Fibroblast of skin of right biceps (primary cell): ENCODE data around the gene LURAP1L.
A peak's percentile ranks its signal among the peaks of the same experiment; 100 is the strongest.

ENCODE experiments used
- DNase-seq: peaks from one replicate; pipeline ENCODE4 v3.0.0-alpha.2; 2013

LURAP1L gene, protein sequence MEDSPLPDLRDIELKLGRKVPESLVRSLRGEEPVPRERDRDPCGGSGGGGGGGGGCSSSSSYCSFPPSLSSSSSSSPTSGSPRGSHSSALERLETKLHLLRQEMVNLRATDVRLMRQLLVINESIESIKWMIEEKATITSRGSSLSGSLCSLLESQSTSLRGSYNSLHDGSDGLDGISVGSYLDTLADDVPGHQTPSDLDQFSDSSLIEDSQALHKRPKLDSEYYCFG

DNA sequence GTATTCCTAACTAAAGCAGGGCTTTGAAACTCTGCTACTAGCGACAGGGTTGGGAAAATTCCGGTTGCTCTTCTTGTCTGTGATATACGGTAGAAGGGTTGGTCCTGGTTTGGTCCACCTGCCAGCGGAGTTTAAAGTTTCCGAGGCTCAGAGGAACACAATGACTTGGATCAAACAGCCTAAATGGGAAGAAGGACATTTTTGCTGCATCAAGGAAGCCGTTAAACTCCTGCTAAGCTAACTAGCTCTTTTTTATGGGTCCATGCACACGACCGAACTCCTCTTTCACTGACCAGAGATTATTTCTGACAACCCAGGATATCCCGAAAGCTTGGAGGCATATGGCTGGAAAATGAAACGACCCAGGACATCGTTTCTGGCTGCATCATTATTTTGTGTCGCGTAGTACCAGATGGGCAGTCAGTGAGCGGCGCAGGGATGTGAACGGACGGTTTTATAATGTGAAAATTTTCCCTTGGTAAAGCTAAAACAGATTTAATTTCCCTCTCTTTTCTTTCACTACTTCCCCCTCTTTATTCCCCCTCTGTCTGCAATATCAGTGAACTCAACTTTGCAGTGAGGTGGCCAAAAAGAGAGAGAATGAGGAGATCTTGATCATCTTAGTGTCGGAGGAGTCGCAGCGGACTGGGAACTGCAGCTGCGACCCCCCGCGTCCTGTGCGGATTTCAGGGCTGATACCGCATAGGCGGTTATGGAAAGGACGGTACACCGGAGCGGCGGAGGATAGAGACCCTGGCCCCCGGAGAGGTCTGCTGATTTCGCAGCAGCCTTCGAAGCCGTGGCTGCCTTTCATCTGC is at the start of gene LURAP1L:
Gene LURAP1L (plus strand): TSS at position 160 of the 818 bp plus-strand sequence. CDS start 696 bp downstream, outside the sequence.
- peak; percentile 69 for DNase-seq

DNA sequence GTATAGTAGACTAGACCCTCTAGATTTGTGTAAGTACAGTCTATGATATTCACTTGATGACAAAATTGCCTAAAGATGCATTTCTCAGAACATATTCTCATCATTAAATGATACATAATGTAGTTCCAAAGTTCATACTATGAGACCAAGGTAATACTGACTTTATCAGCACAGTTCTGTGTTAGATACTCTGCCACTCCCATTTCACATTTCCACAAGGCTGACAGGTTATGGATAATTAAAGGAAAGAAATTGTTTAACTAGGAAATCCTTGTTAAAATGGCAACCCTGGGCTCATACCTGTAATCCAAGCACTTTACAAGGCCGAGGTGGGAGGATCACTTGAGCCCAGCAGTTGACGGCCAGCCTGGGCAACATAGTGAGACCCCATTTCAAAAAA is 48.0 kb upstream of the LURAP1L start:
- DNase-seq: no peak

DNA sequence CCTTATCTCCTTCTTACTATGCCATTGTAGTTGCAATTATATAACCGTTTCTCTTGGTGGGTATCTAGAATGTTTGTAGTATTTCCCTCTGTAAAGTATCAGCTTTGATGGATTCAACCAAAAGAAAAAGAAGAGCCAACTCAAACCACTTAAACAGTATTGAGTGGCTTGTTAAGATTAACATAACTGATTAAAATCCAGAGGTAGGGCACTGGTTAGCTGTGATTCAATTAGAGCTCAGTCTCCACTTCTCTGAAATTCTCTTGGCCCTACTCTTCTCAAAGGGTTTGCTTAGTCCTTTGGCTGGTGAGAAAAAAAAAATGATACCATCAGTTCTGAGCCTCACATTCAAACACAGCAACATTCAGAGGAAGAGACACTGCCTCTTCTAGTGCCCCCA is 44.6 kb upstream of the LURAP1L start:
- DNase-seq: no peak

DNA sequence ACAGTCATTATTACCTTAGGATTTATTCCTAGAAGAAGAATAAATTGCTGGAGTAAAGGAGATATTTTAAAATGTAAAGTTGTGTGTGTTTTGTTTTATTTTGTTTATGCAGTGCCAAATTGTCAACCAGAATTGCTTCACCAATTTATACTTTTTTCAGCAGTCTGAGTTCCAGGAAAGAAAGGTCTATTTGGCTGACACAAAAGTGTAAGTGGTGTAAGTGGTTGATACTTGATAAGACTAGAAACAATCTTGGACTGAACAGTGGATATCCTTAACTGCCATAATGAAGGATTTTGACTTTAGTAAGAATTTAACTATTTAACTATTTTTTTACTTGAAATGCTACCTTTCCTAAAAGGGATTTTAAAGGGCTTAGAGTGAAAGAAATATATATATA is 43.9 kb upstream of the LURAP1L start:
- no peak for DNase-seq

DNA sequence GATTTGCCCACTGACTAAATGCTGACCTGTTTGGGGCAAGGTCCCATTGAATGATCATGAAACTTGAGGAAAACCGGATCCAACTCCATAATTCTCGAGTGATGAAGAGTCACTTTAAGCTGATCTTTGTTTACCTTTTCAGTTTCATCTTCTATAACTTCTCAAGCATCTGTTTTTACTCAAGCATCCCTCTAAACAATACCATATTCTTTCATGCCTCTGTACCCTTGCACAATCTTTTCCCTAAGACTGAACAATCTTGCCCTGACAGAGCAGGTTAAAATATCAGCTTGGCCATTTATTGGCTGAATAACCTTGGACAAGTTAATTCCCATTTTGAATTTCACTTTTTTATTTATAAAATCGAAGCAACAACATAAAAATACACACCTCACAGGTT is 41.8 kb upstream of the LURAP1L start:
- no peak for DNase-seq

DNA sequence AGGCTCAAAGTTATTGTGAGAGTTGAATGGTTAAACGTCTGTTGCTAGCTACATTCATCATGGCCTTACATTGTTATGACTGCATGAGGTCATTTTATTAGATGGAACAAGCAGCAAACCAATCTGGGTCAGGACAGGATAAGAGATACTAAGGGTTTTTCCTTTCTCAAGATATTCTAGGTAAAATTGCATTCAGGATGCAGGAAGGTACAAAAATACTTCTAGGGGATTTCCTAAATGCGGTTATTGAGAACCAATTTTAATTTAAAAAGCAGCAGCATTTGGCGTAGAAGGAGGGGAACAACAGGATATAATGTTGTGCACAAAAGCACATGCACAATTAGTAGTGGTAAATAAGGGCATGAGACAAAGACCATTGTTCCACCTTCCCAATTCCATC is 39.2 kb upstream of the LURAP1L start:
- no peak for DNase-seq

DNA sequence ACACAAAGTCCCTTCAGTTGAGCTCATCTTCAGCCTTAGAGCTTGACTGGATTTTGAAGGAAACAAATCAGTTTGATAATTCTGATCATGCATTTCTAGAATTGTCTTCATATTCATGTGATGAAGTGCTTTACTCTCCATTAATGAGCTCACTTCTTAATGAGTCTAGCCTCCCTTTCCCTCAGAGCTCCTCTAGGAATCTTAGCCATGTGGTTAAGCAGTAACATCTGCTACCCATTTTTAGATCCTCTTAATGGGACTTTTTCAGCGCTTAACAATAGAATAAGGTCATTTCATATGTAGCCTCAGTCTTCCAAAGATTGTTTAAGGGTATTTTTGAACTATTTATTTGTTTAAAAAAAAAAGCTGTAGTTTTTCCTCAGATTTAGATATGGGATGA is 36.9 kb upstream of the LURAP1L start:
- DNase-seq: peak; percentile 37

DNA sequence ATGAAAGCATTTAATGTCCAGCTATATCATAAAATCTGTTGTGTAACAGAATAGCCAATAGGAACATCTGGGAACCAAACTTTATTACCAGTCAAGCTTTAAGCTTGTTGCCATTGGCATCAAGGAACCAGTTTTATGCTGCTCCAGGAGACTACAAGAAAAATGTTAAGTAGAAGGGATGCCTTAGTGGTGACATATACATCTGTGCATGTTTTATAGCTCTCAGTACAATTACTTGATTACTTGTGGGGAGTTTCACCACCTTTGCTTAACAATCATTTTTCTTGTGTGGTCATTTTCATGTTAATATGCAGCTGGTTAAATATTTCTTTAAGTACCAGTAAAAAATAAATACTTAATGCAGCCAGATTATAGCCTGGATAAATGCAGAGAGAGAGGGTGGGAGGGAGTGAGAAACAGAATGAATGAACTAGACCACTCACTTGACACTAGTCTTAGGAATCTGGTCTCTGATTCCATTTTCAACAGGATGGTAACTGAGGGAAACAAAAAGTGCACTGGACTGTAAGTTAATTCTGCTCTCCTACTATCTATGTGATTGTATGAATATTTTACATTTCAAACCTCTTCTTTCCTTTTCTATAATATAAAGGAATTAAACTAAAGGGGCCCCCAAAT is 35.7 kb upstream of the LURAP1L start:
- DNase-seq: peak; percentile 57

DNA sequence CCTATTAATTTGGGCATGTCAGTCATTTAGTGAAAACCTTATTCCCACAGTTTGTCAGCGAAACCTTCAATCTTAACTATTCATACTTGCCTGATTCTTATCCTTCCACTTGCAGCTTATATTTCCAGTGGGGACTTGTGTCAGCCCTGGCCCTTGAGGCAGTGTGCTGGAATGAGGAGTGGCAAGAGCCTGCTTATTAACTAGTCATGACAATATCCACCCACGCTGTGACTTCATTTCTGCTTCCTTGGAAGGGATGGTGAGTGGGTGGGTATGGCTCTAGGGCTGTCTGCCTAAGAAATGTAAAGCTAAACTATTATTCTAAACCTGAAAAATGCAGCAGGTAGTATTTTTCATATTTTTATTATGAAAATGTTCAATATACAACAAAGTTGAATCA is 34.0 kb upstream of the LURAP1L start:
- DNase-seq: no peak

DNA sequence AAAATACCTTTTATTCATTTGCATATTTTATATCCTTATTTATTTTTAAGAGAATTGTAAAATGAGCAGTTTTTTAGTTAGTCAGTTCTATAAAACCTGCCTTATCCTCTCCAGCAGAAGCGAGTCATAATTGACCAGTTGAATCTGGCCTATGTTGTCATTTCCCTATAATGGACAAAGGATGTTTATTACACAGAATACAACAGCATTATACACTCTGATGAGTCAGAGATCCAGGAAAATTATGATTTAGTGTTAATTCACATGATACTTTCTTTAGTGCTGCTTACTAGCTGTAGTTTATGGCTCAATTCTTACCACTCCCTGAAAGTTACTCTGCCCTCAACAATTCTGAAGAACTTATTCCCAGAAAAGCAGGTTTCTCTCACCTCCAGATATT is 26.8 kb upstream of the LURAP1L start:
- DNase-seq: peak; percentile 49

DNA sequence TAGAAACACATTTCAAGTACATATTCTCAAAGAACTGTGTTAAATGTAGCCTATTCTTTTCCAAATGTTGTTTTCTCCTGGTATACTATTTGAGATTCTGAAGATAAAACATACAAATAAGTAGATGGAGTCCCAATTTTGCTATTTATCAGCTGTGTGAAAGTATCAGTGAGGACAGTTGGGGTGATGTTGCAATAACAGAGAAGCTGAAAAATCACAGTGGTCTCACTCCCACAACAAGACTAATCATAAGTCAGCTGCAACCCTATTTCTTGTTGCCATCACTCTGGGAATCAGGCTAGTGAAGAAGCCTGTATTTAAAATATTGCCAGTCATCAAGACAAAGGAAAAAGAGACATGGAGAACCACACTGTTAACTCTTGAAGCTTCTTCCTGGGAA is 25.9 kb upstream of the LURAP1L start:
- DNase-seq: no peak

DNA sequence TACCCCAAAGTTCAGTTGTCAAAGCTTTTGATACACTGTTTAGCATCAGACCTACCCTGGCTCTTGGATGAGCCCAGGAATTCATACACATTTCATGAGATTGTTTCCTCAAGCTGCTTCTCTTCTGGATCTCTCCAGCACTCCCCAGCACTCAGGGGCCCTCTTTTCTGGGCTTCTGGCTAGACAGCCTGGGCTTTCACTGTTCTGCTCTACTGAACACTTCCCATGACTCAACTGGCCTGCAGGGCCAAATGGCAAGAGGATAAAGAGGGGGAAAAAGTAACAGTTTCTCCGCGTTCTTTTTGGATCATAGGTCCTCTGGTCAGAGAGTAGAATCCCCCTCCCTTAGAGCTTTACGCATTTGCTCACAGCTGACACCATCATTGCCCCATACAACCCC is 20.9 kb upstream of the LURAP1L start:
- DNase-seq: no peak

DNA sequence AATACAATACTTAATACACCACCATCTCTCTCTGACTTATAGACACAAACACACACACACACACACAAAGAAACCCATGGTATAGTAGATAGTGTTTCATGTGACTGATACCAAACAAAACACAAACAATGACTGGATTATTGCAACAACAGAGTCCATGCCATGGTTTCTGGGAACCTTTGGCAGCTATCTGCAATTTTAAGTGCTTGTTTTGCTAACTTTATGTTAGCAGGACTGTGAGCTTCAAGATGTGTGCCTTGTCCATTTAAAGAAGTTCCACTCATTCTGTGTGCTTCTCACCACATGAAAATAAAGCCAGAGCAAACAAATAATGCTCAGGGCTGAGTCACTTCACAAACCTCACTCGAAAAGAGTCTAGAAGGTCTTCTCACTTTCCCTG is 15.1 kb upstream of the LURAP1L start:
- no peak for DNase-seq

DNA sequence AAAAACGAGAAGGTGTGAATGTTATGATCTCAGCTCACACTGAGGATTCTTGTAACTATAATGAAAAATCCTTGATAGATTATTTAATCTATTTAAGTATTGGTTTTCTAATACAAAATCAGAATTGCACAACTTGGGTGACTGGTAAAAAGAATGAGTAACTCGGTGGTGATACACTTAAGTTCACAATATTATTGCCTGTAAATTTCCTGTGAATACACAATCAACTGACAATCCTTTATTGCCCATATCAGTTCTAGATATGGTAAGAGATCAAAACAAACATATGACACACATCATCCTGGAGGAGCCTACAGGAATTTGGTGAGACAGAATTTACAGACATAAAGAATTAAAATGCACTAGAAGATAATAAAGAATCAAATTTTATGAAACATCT is 14.1 kb upstream of the LURAP1L start:
- DNase-seq: no peak

DNA sequence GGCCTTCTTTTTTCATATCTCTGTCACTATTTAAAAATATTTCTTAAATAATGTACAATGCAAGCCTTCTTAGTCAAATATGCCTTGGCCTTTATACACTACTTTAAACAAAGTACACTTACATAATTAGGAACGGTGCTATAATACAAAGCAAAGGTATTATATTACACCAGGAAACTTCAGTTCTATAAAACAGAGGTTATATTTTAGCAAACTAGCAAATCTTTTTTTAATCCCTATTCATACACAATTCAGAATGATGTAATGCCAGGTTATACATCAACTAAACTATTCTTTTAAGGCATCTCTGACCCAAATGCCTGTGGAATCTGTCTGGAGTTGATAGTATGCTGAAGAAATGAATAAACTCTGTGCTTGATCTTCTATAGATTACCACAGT is 10.7 kb upstream of the LURAP1L start:
- no peak for DNase-seq

DNA sequence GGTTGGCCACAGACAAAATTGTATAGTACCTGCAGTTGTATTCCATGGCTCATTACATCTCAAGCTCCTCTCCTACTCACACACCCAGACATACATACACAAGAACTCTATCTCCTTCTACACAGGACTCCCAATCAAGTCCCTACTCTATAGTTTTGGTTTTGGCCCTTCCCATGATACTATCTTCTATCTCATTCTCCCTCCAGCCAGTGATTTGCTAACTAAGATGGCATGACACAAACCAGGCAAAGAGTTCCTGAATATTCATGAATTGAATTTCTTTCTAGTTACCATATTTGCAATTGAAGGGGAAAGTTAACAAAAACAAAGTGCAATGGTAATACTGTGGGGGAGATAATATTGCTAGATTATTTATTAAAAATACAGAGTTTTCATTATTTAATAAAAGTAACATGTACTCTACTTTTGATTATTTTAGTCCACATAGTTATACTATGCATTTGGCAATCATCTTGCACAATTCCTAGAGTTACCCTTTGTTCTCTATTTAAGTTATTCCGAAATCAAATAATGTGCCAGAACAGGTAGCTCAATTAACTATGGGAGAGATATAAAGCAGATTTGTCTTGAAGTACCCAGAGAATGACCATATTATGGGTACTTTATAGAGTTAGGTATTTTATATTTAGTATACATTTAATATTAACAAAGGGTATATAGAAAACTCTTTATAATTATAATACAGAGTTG is 9.6 kb upstream of the LURAP1L start:
- DNase-seq: no peak

DNA sequence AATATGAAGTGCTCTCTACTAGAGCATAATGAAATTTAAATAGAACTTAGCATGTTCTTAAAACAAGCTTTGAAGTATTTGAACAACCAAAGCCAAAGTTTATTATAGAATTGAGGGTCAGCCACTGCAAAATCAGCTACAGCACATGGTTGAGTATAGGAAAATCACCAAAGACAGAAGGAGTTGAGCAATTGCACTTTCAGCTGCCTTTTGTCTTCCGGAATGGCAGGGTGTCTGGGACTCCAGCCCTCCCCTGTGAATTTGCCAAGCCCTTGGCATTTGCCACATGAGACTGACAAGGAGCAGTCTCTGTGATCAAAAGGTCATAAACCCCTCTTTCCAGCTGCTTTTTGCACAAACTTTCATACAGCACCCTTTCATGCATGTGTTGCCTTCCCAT is 8.5 kb upstream of the LURAP1L start:
- DNase-seq: no peak

DNA sequence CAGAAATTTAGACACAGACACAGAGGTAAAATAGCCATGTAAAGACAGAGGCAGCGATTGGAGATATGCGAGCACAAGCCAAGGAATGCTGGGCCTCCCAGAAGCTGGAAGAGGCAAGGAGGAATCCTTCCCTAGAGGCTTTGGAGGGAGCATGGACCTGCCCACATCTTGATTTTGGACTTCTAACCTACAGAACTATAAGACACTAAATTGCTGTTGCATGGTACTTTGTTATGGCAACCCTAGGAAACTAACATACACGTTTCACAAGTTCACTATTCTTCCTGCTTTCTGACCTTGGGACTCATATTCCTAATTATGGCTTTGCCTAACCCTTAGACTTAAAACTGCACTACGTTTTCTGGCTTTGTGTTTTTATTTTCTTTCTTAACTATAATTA is 4.6 kb upstream of the LURAP1L start:
- no peak for DNase-seq

DNA sequence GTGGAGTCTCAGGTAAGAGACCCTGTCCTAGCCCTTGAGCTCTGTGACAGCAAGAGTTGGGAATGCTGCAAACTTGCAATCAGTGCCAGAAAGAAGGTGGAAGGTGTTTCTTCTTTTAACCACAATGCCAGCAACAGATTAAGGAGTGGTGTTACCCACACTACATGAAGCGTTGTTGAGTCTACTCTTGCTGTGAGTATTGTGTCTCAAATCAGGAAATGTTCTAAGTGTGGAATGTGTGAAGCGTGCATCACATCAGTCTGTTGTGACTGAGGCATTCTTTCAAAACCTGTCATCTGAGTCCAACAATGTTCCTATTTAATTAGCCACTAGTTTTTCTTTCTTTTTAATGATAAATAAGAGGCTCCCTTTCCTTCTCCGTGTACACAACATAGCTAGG is 2.9 kb upstream of the LURAP1L start:
- peak; percentile 61 for DNase-seq

DNA sequence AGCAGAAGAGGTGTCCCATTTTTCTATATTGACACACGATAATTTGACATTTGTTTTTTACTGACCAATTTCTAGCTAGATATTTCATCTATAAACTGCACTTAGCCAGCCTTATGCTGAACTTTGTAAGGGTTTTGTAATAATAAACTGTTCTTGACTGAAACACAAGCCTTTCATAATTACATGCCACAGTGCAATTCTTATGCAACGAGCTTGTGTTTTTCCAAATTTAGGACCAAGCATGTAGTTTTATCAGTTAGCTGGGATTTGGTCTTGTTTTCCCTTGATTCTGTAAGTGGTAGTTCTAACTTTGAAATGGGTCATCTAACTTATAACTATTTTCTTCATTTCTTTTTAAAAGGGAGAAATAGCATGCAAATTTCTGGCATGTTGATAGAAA is 1.3 kb upstream of the LURAP1L start:
- no peak for DNase-seq

DNA sequence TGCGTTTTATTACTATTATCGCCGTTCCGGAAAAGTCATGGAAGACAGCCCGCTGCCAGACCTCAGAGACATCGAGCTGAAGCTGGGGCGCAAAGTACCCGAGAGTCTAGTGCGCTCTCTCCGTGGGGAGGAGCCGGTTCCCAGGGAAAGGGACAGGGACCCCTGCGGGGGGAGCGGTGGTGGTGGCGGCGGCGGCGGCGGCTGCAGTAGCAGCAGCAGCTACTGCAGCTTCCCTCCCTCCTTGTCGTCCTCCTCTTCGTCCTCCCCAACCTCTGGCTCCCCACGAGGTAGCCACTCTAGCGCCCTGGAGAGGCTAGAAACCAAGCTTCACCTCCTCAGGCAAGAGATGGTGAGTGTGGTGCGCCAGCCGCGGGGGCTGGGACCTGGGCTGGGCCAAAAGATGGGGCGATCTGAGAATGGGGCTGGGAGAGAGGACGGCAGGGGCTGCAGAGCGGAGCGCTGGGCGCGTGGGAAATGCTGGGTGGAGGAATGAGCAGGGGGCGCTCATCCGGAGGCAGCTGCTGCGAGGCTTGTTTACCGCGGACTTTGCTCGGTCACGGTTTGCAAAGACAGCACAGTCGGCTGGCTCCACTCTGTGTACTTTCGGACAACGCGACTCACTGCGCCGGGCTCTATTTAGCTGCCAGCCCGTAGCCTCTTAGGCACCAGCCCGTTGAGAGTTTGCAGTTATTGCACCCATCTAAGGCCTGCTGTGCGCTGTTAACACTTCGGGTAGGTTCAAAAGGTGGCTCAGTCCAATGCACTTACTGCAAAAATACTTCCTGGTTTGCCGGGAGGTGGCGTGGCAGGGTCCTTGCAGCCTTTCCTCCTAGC is 1.1 kb downstream of the LURAP1L start:
- DNase-seq: peak; percentile 83

DNA sequence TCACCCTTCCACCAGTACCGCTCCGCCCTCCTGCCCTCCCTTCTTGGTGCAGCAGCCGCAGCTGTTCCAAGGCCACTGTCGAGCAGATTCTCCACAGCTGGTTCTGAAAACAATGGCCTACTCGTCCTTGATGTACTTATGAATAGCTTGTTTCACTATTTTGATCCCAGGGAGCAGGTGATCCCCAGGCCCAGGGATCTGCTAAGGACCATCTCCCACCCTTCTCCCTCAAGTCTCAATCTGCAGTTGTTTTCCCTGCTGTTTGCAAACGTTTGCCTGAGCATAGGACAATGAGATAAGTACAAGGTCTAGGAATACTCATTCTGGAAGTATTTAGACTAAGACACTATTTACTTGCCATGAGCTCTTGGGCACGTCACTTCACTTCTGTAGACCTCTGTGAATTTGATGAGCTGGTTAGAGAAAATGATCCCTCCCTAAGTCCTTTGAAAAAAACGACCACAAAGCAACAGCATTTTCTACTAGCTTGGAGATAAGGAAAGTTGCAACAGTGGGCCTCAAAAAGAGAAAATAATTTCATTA is 1.8 kb downstream of the LURAP1L start:
- DNase-seq: peak; percentile 46
